ENCODE measurements around the gene LIX1. TPM values are rescaled to one million over a fixed set of nuclear protein-coding genes. Genes with fewer than 3 reads are reported as not detected.
"Not testable (repeated sequence)": the region's sequence is repeated elsewhere in the genome, so short reads cannot be mapped to it uniquely, and the experiment has no call there.

Gene LIX1
- total RNA-seq, 1 experiment from 2014 or later, result not detected

DNA sequence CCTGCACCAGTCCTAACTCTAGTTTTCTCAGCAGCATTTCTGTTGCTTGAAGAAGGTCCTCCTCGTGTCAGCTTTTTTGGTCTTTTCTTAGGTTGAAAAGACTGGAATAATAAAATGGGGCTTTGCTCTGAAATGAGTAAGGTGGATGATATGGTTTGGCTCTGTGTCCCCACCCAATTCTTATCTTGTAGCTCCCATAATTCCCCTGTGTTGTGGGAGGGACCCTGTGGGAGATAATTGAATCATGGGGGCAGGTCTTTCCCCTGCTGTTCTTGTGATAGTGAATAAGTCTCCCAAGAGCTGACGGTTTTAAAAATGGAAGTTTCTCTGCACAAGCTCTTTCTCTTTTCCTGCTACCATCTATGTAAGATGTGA is 53.6 kb downstream of the LIX1 start:
- ChIA-PET CTCF (interaction anchor here (0.6 to 0.8 kb wide), 2 partner anchors 23 to 1290 kb away, joined by 3 to 6 read pairs; no protein-coding TSS in a partner anchor), POLR2A (no interaction called here)
- intact Hi-C loops (cut with micrococcal nuclease), result no loop called here
- BruUV-seq (replicated peaks), result no TSS peak
- Mint-ChIP-seq H3K4me3 (ENCODE audit: unreplicated experiment) (no peak overlapping the region), H3K27me3 (ENCODE audit: insufficient read depth, unreplicated experiment) (peaks cover 24% of the 10 kb centered on the region), H3K9me3 (ENCODE audit: unreplicated experiment) (no peaks in the 10 kb centered on the region), H3K36me3 (ENCODE audit: insufficient read depth, unreplicated experiment) (no peaks in the 10 kb centered on the region), H3K4me1 (ENCODE audit: insufficient read depth, unreplicated experiment) (no peaks in the 10 kb centered on the region), H3K27ac (ENCODE audit: low read depth, unreplicated experiment) (no peak overlapping the region)
- TF ChIP-seq, protein P1, sequence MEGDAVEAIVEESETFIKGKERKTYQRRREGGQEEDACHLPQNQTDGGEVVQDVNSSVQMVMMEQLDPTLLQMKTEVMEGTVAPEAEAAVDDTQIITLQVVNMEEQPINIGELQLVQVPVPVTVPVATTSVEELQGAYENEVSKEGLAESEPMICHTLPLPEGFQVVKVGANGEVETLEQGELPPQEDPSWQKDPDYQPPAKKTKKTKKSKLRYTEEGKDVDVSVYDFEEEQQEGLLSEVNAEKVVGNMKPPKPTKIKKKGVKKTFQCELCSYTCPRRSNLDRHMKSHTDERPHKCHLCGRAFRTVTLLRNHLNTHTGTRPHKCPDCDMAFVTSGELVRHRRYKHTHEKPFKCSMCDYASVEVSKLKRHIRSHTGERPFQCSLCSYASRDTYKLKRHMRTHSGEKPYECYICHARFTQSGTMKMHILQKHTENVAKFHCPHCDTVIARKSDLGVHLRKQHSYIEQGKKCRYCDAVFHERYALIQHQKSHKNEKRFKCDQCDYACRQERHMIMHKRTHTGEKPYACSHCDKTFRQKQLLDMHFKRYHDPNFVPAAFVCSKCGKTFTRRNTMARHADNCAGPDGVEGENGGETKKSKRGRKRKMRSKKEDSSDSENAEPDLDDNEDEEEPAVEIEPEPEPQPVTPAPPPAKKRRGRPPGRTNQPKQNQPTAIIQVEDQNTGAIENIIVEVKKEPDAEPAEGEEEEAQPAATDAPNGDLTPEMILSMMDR (IDR thresholded peaks at IDR 0.05; ENCODE audit: unreplicated experiment), result no peak
- no peak for DNase-seq (ENCODE audit: unreplicated experiment)

GRCh38 chr5:97087138-97087537 is 55.3 kb downstream of the LIX1 start:
- Mint-ChIP-seq H3K27me3 (ENCODE audit: insufficient read depth, unreplicated experiment) (peaks cover 24% of the 10 kb centered on the region), H3K4me1 (ENCODE audit: insufficient read depth, unreplicated experiment) (no peaks in the 10 kb centered on the region), H3K36me3 (ENCODE audit: insufficient read depth, unreplicated experiment) (no peaks in the 10 kb centered on the region), H3K27ac (ENCODE audit: low read depth, unreplicated experiment) (no peak overlapping the region), H3K4me3 (ENCODE audit: unreplicated experiment) (no peak overlapping the region), H3K9me3 (ENCODE audit: unreplicated experiment) (no peaks in the 10 kb centered on the region)
- ChIA-PET CTCF (no interaction called here), POLR2A (no interaction called here)
- no peak for DNase-seq (ENCODE audit: unreplicated experiment)
- BruUV-seq (replicated peaks), result no TSS peak
- TF ChIP-seq, protein P1 (IDR thresholded peaks at IDR 0.05; ENCODE audit: unreplicated experiment), result no peak
- intact Hi-C loops (cut with micrococcal nuclease), result no loop called here

DNA sequence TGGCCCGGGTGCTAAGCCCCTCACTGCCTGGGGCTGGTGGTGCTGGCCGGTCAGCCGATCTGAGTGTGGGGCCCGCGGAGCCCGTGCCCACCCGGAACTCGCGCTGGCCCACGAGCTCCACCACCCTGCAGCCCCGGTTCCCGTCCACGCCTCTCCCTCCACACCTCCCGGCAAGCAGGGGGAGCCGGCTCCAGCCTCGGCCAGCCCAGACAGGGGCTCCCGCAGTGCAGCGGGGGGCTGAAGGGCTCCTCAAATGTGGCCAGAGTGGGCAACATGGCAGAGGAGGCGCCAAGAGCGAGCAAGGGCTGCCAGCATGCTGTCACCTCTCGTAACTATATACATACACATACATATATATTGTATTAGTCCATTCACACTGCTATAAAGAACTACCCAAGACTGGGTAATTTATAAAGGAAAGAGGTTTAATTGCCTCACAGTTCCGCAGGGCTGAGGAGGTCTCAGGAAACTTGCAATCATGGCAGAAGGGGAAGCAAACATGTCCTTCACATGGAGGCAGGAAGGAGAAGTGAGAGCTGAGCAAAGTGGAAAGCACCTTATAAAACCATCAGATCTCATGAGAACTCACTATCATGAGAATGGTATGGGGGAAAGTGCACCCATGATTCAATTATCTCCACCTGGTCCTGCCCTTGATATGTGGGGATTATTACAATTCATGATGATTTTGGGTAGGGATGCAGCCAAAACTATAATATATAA is 56.8 kb downstream of the LIX1 start:
- no peaks in the 10 kb centered on the region for H3K4me1 Mint-ChIP-seq (ENCODE audit: insufficient read depth, unreplicated experiment)
- H3K27ac Mint-ChIP-seq (ENCODE audit: low read depth, unreplicated experiment), result no peak overlapping the region
- ChIA-PET POLR2A (no interaction called here), CTCF (interaction anchor here (0.6 to 1.6 kb wide), 2 partner anchors 9 to 197 kb away, joined by 3 to 4 read pairs; no protein-coding TSS in a partner anchor)
- no peak overlapping the region for H3K4me3 Mint-ChIP-seq (ENCODE audit: unreplicated experiment)
- intact Hi-C loops (cut with micrococcal nuclease), result no loop called here
- BruUV-seq (replicated peaks), result no TSS peak
- H3K9me3 Mint-ChIP-seq (ENCODE audit: unreplicated experiment), result no peaks in the 10 kb centered on the region
- H3K27me3 Mint-ChIP-seq (ENCODE audit: insufficient read depth, unreplicated experiment), result peaks cover 19% of the 10 kb centered on the region
- TF ChIP-seq, protein P1 (IDR thresholded peaks at IDR 0.05; ENCODE audit: unreplicated experiment), result no peak
- no peaks in the 10 kb centered on the region for H3K36me3 Mint-ChIP-seq (ENCODE audit: insufficient read depth, unreplicated experiment)
- no peak for DNase-seq (ENCODE audit: unreplicated experiment)

DNA sequence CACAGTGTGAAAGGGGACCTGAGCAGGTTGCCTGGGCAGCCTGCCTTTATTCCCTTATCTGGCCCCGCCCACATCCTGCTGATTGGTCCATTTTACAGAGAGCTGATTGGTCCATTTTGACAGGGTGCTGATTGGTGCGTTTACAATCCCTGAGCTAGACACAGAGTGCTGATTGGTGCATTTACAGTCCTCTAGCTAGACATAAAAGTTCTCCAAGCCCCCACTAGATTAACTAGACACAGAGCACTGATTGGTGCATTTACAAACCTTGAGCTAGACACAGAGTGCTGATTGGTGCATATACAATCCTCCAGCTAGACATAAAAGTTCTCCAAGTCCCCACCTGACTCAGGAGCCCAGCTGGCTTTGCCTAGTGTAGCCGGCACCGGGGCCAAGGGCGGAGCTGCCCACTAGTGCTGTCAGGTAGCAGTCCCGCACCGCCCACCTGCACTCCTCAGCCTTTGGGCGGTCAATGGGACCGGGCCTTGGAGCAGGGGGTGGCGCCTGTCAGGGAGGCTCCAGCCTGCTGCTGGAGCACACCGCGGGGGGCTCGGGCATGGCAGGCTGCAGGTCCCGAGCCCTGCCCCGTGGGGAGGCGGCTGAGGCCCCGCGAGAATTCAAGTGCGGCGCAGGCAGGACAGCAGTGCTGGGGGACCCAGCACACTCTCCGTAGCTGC is 57.5 kb downstream of the LIX1 start:
- H3K4me3 Mint-ChIP-seq (ENCODE audit: unreplicated experiment); BruUV-seq (replicated peaks); H3K36me3 Mint-ChIP-seq (ENCODE audit: insufficient read depth, unreplicated experiment); intact Hi-C loops (cut with micrococcal nuclease); DNase-seq (ENCODE audit: unreplicated experiment); H3K4me1 Mint-ChIP-seq (ENCODE audit: insufficient read depth, unreplicated experiment); H3K27ac Mint-ChIP-seq (ENCODE audit: low read depth, unreplicated experiment); H3K9me3 Mint-ChIP-seq (ENCODE audit: unreplicated experiment): not testable (repeated sequence)
- CTCF ChIA-PET, result interaction anchor here (0.6 to 1.6 kb wide), 2 partner anchors 9 to 196 kb away, joined by 3 to 4 read pairs; no protein-coding TSS in a partner anchor
- peaks cover 12% of the 10 kb centered on the region for H3K27me3 Mint-ChIP-seq (ENCODE audit: insufficient read depth, unreplicated experiment)
- POLR2A ChIA-PET, result interaction anchor here (0.6 kb wide), 1 partner anchor 56 kb away, joined by 3 read pairs; no protein-coding TSS in a partner anchor
